Epithelial cell of proximal tubule (primary cell): ENCODE measurements around the gene SNRPE. TPM values are rescaled to one million over a fixed set of nuclear protein-coding genes. Genes with fewer than 3 reads are reported as not detected.

Experiments
- DNase-seq: peaks from one replicate; pipeline ENCODE4 v3.0.0-alpha.2; 2011; ENCODE audit warnings: low read depth
- H3K4me3 ChIP-seq: 2 replicates; pipeline ENCODE4 v1.5.1; 2011; ENCODE audit warnings: low read depth, mild to moderate bottlenecking, low read length
- total RNA-seq: library from RNA; depleted of rRNA; stranded (reverse); fragments of >200 nt; gene quantifications from 2 replicates; pipeline ENCODE4 v1.2.3, GENCODE V29; 2015
- TF ChIP-seq, protein P1 (sequence below): conservative IDR thresholded peaks from 2 replicates; pipeline ENCODE4 v1.5.1; 2012; ENCODE audit warnings: low read depth, mild to moderate bottlenecking, low read length

SNRPE gene
- total RNA-seq, 1 donor from 2014 or later: 167 TPM

DNA sequence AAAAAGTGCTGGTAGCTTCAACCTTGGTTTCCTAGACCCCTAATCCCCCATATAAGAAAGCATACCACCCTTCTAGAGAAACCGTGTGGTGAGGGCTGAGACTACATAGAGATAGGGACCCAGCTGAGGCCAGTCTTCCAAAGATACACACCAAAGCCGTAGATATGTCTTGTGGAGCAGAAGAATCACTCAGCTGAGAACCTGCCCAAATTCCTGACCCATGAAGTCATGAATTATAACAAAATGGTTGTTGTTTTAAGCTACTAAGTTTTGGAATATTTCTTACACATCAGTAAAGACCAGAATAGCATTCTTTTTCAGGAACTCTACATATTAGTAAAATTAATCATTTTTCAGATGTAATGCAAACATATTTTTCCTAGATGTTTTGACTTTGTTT lies 3.3 kb upstream of the SNRPE start:
- TF ChIP-seq, protein P1, sequence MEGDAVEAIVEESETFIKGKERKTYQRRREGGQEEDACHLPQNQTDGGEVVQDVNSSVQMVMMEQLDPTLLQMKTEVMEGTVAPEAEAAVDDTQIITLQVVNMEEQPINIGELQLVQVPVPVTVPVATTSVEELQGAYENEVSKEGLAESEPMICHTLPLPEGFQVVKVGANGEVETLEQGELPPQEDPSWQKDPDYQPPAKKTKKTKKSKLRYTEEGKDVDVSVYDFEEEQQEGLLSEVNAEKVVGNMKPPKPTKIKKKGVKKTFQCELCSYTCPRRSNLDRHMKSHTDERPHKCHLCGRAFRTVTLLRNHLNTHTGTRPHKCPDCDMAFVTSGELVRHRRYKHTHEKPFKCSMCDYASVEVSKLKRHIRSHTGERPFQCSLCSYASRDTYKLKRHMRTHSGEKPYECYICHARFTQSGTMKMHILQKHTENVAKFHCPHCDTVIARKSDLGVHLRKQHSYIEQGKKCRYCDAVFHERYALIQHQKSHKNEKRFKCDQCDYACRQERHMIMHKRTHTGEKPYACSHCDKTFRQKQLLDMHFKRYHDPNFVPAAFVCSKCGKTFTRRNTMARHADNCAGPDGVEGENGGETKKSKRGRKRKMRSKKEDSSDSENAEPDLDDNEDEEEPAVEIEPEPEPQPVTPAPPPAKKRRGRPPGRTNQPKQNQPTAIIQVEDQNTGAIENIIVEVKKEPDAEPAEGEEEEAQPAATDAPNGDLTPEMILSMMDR: no peak
- H3K4me3 ChIP-seq: no peak overlapping the region
- DNase-seq: no peak

DNA sequence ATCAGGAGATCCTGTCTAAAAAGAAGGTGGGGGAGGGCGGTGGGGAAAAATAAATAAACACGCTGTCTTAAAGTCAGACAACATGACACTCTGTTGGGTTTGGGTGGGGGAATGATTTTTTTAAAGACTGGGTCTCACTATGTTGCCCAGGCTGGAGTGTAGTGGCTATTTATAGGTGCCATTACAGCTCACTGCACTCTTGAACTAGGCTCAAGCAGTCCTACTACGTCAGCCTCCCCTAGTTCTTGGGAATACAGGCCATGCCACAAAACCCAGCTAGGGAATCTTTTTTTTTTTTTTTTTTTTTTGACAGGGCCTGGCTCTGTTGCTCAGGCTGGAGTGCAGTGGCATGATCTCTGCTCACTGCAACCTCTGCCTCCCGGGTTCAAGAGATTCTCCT lies 2.4 kb upstream of the SNRPE start:
- no peak overlapping the region for H3K4me3 ChIP-seq
- TF ChIP-seq, protein P1: no peak
- DNase-seq: no peak

DNA sequence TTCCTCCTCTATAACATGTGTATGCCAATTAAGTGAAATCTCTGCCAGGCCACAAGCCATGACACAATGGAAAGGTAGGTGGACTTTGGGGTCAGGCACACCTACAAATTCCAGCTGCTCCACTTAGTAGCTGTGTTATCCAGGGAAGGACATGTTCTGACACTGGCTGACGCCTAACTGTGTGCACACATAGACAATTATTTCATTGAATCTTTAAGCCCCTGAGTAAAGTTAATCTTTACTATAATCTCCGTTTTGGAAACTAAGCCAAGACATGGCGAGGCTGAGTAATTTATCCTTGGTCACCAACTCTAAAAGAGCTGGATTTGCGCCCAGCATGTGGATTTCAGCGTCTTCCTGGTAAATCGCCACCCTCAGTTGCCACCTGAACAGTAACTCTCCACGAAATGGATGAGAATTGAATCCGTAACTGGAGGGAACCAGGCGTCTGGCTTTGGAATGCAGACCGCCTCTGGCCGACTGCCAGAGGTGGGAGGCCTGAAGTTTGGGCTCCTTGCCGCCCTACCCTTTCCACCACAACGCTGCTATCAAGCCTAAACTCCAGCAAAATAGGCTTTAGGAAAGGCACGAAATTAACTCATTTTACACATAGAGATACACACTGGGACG lies 888 bp upstream of the SNRPE start:
- TF ChIP-seq, protein P1: no peak
- peak overlapping the region; percentile 42 for H3K4me3 ChIP-seq
- peak; percentile 55 for DNase-seq

DNA sequence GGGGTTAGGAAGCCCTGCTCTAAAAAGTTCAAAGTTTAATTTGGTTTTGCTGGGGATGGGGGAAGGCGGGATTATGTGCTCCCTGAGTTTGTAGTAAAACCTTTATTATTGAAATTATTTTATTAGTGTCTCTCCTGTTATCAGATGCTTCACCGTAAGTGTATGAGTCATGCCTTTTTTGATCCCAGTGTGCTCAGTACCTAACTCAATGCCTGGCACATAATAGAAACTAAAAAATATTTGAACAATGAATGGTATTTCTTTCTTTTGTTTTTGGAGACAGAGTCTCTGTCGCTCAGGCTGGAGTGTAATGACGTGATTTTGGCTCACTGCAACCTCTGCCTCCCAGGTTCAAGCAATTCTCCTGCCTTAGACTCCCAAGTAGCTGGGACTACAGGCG lies 6.4 kb downstream of the SNRPE start:
- DNase-seq: no peak
- TF ChIP-seq, protein P1: no peak
- H3K4me3 ChIP-seq: no peak overlapping the region

DNA sequence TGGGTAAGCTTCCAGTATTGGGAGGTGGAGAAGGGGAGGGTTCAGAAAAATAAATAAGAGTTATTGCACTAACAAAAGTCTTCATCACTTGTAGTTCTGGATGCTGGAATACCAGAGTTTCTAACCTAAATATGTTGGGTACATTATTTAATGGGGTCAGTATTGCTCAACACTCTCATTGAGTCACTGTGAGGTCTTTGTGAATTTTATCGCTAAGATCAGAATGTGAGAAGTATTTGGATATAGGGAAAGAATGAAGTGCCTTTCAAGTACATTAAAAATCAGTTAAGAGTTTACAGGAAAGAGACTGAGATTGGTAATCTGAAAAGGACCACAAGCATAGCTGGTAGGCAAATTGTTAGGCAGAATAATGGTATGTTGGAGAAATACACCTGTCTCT lies 8.8 kb downstream of the SNRPE start:
- TF ChIP-seq, protein P1: no peak
- no peak for DNase-seq
- H3K4me3 ChIP-seq: no peak overlapping the region

DNA sequence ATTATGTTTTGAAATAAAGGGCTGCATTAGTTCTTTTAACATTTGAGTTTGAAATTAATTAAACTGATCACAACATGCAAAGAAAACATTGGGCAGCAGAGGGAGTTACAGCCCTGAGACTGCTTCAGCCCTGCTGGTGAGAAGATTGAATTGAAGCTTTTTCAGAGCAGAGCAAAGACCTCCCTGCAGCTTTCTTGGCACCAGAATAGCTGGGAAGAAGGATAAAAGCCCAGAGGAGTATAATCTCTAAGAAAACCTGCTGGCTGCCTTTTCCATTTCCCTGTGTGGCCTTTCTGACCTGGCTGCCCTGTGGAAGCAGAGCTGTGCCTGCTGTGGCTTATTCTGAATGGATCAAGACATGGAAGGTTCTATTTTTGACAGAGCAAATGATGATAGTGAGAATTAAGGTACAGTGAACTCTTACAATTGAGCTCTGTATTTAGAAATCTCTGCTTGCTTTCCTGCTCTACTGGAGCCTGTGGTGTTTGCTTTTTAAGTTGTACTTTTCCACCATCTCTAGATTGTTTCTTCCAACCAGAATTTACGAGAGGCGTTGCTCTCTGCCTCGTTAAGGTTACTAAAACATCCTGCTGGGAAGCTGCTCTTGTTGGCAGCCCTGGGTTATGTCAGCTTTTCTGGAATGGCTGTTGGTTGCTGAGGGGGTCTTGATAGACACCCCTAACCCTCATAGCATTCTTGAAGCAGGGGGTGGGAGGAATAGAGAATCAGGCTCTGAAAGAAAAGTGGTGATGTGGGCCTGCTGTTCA lies 9.9 kb downstream of the SNRPE start:
- TF ChIP-seq, protein P1: peak; percentile 98
- DNase-seq: no peak
- no peak overlapping the region for H3K4me3 ChIP-seq
